ENCODE measurements around the gene KPNA2.

DNA sequence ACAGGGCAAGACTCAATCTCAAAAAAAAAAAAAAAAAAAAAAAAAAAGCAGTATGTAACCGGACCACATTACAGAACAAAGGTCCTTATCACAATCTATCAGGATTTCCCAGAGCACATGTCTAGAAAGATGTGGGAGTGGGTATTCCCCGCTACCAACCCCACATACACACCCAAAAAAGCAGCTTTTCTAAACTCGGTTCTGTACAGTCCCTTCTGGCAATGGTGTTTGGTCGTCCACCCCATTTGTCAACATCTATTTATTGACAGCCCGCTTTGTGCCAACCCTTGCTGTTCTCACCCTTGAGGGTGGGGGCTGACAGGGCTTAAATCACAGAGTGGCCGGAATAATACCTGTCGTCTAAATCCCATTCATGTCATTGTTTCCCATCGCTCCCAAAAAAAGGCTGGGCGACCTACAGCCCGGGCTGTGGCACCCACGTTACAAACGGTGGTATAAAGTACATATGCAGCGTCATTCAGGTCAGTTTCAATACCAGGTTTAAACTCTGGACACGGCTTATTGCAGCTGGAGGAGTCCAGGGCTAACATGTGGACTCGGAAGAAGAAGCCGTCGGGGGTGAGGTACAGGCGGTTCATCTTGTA is 42.9 kb upstream of the KPNA2 start:
- TF ChIP-seq, protein P1, sequence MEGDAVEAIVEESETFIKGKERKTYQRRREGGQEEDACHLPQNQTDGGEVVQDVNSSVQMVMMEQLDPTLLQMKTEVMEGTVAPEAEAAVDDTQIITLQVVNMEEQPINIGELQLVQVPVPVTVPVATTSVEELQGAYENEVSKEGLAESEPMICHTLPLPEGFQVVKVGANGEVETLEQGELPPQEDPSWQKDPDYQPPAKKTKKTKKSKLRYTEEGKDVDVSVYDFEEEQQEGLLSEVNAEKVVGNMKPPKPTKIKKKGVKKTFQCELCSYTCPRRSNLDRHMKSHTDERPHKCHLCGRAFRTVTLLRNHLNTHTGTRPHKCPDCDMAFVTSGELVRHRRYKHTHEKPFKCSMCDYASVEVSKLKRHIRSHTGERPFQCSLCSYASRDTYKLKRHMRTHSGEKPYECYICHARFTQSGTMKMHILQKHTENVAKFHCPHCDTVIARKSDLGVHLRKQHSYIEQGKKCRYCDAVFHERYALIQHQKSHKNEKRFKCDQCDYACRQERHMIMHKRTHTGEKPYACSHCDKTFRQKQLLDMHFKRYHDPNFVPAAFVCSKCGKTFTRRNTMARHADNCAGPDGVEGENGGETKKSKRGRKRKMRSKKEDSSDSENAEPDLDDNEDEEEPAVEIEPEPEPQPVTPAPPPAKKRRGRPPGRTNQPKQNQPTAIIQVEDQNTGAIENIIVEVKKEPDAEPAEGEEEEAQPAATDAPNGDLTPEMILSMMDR (conservative IDR thresholded peaks at IDR 0.05; ENCODE audit: low read length): no peak
- TF ChIP-seq EZH2phosphoT487 (IDR thresholded peaks at IDR 0.05; ENCODE audit: borderline replicate concordance): no peak

All from Loucy (cell line).